SK-N-MC (cell line): Measurements from ENCODE around the gene SCAMP3.

Experiments
- EZH2 ChIP-seq: fragments of 200-600 bp; sonication (generic); IDR thresholded peaks from one replicate; pipeline ENCODE4 v1.6.1; 2017; ENCODE audit warnings: antibody characterized with exemption
- POLR2AphosphoS5 ChIP-seq: IDR thresholded peaks from 2 replicates; pipeline ENCODE4 v1.6.1; 2012; ENCODE audit warnings: mild to moderate bottlenecking, low read depth, low read length, borderline replicate concordance

- TF ChIP-seq POLR2AphosphoS5 (no peak), EZH2 (no peak)
Measured at GRCh38 chr1:155223047-155223446, 39.1 kb downstream of the SCAMP3 start.
